ENCODE data around the gene CFAP54. TPM values are rescaled to one million over a fixed set of nuclear protein-coding genes. Genes with fewer than 3 reads are reported as not detected.

CFAP54 gene
- total RNA-seq, 4 donors from 2014 or later, result 0.22 to 0.62 (median 0.57) TPM; not detected in 1

DNA sequence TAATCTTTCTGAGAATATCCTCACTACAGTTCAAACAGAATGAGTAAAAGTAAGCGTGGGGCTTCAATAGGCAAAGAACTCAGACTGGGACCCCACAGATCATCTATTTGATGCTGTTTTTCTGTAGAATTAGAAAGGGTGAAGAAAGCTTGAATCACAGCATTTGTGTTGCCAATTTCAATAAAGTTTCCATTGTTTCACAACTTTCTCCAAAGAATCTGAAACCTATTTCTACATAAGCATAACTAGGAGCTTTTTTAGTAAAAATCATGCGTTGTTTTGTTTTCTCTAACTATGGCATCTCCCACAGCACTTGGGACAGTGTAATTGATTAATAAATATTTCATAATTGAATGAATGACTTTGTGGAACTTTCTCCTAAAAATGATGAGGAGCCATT lies 401.0 kb downstream of the CFAP54 start:
- Histone ChIP-seq H3K4me1 (peaks cover 0 to 14% (median 0%) of the 10 kb centered on the region in 3 donors), H3K27me3 (no peaks in the 10 kb centered on the region), H3K9me3 (no peaks in the 10 kb centered on the region), H3K36me3 (no peaks in the 10 kb centered on the region), H3K27ac (no peak overlapping the region), H3K4me3 (no peak overlapping the region)
- WGBS, 2 donors, result 76 to 77% methylated on average over 2 of the region's 2 CpGs
- TF ChIP-seq POLR2A (IDR thresholded peaks at IDR 0.05), result no peak
- TF ChIP-seq, protein P1, sequence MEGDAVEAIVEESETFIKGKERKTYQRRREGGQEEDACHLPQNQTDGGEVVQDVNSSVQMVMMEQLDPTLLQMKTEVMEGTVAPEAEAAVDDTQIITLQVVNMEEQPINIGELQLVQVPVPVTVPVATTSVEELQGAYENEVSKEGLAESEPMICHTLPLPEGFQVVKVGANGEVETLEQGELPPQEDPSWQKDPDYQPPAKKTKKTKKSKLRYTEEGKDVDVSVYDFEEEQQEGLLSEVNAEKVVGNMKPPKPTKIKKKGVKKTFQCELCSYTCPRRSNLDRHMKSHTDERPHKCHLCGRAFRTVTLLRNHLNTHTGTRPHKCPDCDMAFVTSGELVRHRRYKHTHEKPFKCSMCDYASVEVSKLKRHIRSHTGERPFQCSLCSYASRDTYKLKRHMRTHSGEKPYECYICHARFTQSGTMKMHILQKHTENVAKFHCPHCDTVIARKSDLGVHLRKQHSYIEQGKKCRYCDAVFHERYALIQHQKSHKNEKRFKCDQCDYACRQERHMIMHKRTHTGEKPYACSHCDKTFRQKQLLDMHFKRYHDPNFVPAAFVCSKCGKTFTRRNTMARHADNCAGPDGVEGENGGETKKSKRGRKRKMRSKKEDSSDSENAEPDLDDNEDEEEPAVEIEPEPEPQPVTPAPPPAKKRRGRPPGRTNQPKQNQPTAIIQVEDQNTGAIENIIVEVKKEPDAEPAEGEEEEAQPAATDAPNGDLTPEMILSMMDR (IDR thresholded peaks at IDR 0.05), result no peak
- DNase-seq, result no peak
- intact Hi-C loops (cut with DNase I), result no loop called here

DNA sequence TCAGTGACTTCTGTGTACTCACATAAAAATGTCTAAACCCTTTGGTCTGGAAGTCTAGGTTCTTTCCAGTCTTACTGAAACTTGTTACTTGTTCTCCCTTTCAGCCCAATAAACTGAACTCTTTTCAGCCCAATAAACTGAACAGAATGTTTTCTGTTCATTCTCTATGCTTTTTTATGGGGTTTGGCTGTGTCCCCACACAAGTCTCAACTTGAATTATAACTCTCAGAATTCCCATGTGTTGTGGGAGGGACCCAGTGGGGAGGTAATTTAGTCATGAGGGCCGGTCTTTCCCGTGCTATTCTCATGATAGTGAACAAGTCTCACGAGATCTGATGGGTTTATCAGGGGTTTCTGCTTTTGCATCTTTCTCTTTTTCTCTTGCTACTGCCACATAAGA lies 402.7 kb downstream of the CFAP54 start:
- DNase-seq, result no peak
- H3K36me3 ChIP-seq, result no peaks in the 10 kb centered on the region
- WGBS, 2 donors, result 37 to 38% methylated on average over 3 of the region's 3 CpGs
- no peak overlapping the region for H3K4me3 ChIP-seq
- no peak overlapping the region for H3K27ac ChIP-seq
- no peaks in the 10 kb centered on the region for H3K27me3 ChIP-seq
- TF ChIP-seq, protein P1 (IDR thresholded peaks at IDR 0.05), result no peak
- TF ChIP-seq POLR2A (IDR thresholded peaks at IDR 0.05), result no peak
- intact Hi-C loops (cut with DNase I), result no loop called here
- H3K9me3 ChIP-seq, result no peaks in the 10 kb centered on the region
- H3K4me1 ChIP-seq, result peaks cover 0 to 14% (median 0%) of the 10 kb centered on the region in 3 donors

DNA sequence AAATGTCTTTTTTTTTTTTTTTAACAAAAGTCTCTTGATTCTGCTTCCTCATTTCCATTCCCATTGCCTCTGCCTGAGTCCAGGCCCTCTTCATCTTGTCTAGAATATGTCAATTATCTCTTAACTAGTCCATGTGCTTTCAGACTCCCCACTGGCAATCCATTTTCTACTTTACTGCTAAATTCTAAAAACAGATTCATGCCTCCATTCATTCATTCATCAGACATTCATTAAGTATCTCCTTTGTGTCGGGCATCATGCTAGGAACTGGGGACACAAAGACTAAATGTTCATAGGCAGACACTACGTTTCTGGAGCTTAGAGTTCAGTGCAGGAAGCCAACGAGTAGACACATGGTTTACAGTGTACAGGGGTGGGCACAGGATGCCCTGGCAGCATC lies 408.0 kb downstream of the CFAP54 start:
- Histone ChIP-seq H3K27me3 (no peaks in the 10 kb centered on the region), H3K9me3 (no peaks in the 10 kb centered on the region), H3K36me3 (no peaks in the 10 kb centered on the region), H3K27ac (no peak overlapping the region), H3K4me1 (no peaks in the 10 kb centered on the region), H3K4me3 (no peak overlapping the region)
- 73 to 80% methylated on average over 3 of the region's 3 CpGs for WGBS, 2 donors
- no peak for DNase-seq
- intact Hi-C loops (cut with DNase I), result no loop called here
- TF ChIP-seq, protein P1 (IDR thresholded peaks at IDR 0.05), result no peak
- TF ChIP-seq POLR2A (IDR thresholded peaks at IDR 0.05), result no peak

DNA sequence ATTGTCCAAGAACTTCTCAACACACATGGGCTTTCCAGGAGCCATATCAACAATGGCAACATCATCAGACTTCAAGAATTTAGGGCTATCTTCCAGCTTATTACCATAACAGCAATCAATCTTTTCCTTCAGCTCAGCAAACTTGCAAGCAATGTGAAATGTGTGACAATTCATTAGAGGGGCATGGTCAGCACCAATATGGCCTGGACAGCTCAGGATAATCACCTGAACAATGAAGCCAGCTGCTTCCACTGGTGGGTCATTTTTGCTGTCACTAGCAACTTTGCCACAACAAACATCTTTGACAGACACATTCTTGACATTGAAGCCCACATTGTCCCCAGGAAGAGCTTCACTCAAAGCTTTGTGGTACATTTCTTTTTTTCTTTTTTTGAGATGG lies 411.8 kb downstream of the CFAP54 start:
- Histone ChIP-seq H3K4me1 (peaks cover 0 to 2% (median 0%) of the 10 kb centered on the region in 3 donors), H3K9me3 (no peaks in the 10 kb centered on the region), H3K27me3 (no peaks in the 10 kb centered on the region), H3K4me3 (no peak overlapping the region), H3K36me3 (no peaks in the 10 kb centered on the region), H3K27ac (no peak overlapping the region)
- intact Hi-C loops (cut with DNase I), result no loop called here
- TF ChIP-seq, protein P1 (IDR thresholded peaks at IDR 0.05), result no peak
- no peak for TF ChIP-seq POLR2A (IDR thresholded peaks at IDR 0.05)
- DNase-seq, result no peak

DNA sequence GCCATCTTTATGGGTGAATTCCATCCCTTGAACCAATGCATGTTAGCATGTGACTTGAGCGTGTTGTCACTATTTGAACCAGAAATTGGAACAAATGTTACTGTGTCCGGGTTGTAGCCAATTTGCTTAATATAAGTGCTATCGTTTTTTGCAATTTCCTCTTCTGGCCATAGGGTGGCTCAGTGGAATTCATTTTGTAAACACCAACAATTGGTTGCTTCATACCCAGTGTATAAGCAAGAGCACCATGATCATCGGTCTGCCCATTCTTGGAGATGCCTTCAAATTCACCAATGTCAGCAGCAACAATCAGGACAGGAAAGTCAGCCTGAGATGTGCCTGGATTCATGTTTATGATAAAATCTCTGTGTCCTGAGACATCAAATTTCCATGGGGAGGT lies 412.7 kb downstream of the CFAP54 start:
- TF ChIP-seq, protein P1 (IDR thresholded peaks at IDR 0.05), result no peak
- TF ChIP-seq POLR2A (IDR thresholded peaks at IDR 0.05), result no peak
- H3K4me1 ChIP-seq, result peaks cover 0 to 7% (median 0%) of the 10 kb centered on the region in 3 donors
- no peaks in the 10 kb centered on the region for H3K9me3 ChIP-seq
- no peak overlapping the region for H3K4me3 ChIP-seq
- WGBS, 2 donors, result 61 to 79% methylated on average over 4 of the region's 4 CpGs
- H3K27ac ChIP-seq, result no peak overlapping the region
- H3K27me3 ChIP-seq, result no peaks in the 10 kb centered on the region
- no peaks in the 10 kb centered on the region for H3K36me3 ChIP-seq
- no peak for DNase-seq
- intact Hi-C loops (cut with DNase I), result no loop called here

Measured in esophagus squamous epithelium (tissue), 5 donors.